Melanocyte of skin (primary cell): ENCODE measurements around the gene ZNF655. TPM values are rescaled to one million over a fixed set of nuclear protein-coding genes. Genes with fewer than 3 reads are reported as not detected.

Experiments
- total RNA-seq, 2 donors: library from RNA; depleted of rRNA; stranded (reverse); fragments of >200 nt; gene quantifications; 2 replicates each; pipeline ENCODE4 v1.2.3, GENCODE V29; 2012

The ZNF655 gene, protein sequence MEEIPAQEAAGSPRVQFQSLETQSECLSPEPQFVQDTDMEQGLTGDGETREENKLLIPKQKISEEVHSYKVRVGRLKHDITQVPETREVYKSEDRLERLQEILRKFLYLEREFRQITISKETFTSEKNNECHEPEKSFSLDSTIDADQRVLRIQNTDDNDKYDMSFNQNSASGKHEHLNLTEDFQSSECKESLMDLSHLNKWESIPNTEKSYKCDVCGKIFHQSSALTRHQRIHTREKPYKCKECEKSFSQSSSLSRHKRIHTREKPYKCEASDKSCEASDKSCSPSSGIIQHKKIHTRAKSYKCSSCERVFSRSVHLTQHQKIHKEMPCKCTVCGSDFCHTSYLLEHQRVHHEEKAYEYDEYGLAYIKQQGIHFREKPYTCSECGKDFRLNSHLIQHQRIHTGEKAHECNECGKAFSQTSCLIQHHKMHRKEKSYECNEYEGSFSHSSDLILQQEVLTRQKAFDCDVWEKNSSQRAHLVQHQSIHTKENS
- 10 to 100 TPM; 48.6 to 53.3 TPM for total RNA-seq

GRCh38 chr7:99558306-99559174, at the start of gene ZNF655:
Gene ZNF655, plus strand, starts transcription at chr7:99558642. Its CDS starts 1,918 bp downstream, at chr7:99560560.

GRCh38 chr7:99551767-99552463, 6.5 kb upstream of the ZNF655 start, which contains the start of gene FAM200A:
Gene FAM200A, minus strand, starts transcription at chr7:99552114. Its CDS starts 3,707 bp downstream, at chr7:99548407.

DNA sequence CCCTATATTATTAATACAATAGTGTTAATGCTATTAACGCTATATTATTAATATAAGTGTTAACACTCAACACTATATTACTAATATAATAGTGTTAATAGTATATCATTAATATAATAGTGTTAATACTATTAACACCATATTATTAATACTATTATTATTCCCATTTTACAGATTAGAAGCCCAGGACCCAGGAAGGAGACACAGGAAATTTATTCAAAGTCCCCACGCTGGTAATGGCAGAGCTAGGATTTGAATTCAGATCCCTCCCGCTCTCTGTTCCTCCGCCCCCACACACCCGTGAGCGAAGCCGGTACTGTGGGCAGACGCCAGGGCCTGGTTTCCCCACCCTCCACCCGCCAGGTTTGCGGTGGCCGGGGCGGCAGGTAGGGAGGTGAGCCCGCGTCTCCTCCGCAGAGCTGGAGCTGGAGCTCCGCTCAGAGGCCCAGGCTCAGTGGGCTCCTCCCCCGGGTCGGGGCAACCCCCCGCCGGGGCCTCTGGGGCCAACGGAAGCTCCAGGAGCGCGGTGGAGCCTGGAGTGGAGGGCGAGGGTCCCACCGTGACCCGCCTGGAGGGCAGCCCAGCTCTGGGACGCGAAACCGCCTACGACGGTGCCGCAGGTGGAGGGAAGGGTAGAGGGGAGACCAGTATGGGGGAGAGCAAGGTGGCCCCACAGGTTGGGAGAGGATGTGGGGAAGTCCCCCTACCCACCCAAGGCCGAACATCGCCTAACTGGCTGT, 39.5 kb downstream of the ZNF655 start, which contains the start of gene TMEM225B:
TMEM225B (plus strand) TSS at position 506 of the 740 bp plus-strand sequence. CDS start 6,122 bp downstream, outside the sequence.

GRCh38 chr7:99616359-99617191, 58.1 kb downstream of the ZNF655 start, which contains the start of gene ZSCAN25:
Gene ZSCAN25, plus strand, starts transcription at chr7:99616946. Its CDS starts 2,661 bp downstream, at chr7:99619607.

Other genes starting within 250 kb of the ZNF655 start
- gene ARPC1A, start 232.7 kb upstream of the ZNF655 start, total RNA-seq: 100 to 1,000 TPM; 146 to 188 TPM
- 100 to 1,000 TPM; 549 to 734 TPM for gene ARPC1B, start 183.9 kb upstream of the ZNF655 start, total RNA-seq
- gene PDAP1, start 150.0 kb upstream of the ZNF655 start, total RNA-seq: 10 to 100 TPM; 35.8 to 44.3 TPM
- gene BUD31, start 149.7 kb upstream of the ZNF655 start, total RNA-seq: 100 to 1,000 TPM in 1 of 2 donors, 10 to 100 TPM in 1; 85.0 to 108 TPM
- gene PTCD1, start 119.8 kb upstream of the ZNF655 start, total RNA-seq: 10 to 100 TPM in 1 of 2 donors, 1 to 10 TPM in 1; 7.2 to 10.3 TPM
- 10 to 100 TPM; 24.4 to 28.3 TPM for gene CPSF4, start 119.7 kb upstream of the ZNF655 start, total RNA-seq
- gene ATP5MF, start 92.5 kb upstream of the ZNF655 start, total RNA-seq: 100 to 1,000 TPM; 642 to 691 TPM
- 10 to 100 TPM in 1 of 2 donors, 1 to 10 TPM in 1; 8.6 to 14.3 TPM for gene ZNF789, start 85.8 kb upstream of the ZNF655 start, total RNA-seq
- 10 to 100 TPM; 29.3 to 30.3 TPM for gene ZNF394, start 58.4 kb upstream of the ZNF655 start, total RNA-seq
- 10 to 100 TPM; 13.1 to 14.3 TPM for gene ZKSCAN5, start 54.0 kb upstream of the ZNF655 start, total RNA-seq
- gene FAM200A, start 6.5 kb upstream of the ZNF655 start, total RNA-seq: 1 to 10 TPM; 7.0 to 7.6 TPM
- under 1 TPM; under 0.01 to 0.33 TPM for gene TMEM225B, start 39.6 kb downstream of the ZNF655 start, total RNA-seq
- 10 to 100 TPM in 1 of 2 donors, 1 to 10 TPM in 1; 8.9 to 15.3 TPM for gene ZSCAN25, start 58.3 kb downstream of the ZNF655 start, total RNA-seq
- gene CYP3A5, start 121.4 kb downstream of the ZNF655 start, total RNA-seq: under 1 TPM in 1 of 2 donors, not detected in 1; under 0.01 TPM
- gene CYP3A7, start 176.6 kb downstream of the ZNF655 start, total RNA-seq: not detected
- gene CYP3A4, start 225.5 kb downstream of the ZNF655 start, total RNA-seq: not detected